Transverse colon (tissue), 4 donors: ENCODE data around the gene MAGEA9B. TPM values are rescaled to one million over a fixed set of nuclear protein-coding genes. Genes with fewer than 3 reads are reported as not detected.
"Not testable (repeated sequence)": the region's sequence is repeated elsewhere in the genome, so short reads cannot be mapped to it uniquely, and the experiment has no call there.

Experiments
- DNase-seq: peaks from one replicate; pipeline ENCODE4 v3.0.0-alpha.2; 2019
- H3K27ac ChIP-seq, 4 donors: fragments of 200-600 bp; sonication (generic); 2 replicates each; pipeline ENCODE4 v1.5.1; 2016 to 2018; ENCODE audit warnings: inconsistent platforms in 4 of 4
- H3K27me3 ChIP-seq: fragments of 200-600 bp; sonication (generic); 2 replicates; pipeline ENCODE4 v1.5.1; 2017; ENCODE audit warnings: inconsistent platforms
- H3K36me3 ChIP-seq, 4 donors: fragments of 200-600 bp; sonication (generic); 2 replicates each; pipeline ENCODE4 v1.5.1; 2017 to 2019; ENCODE audit warnings: inconsistent platforms in 4 of 4
- H3K4me1 ChIP-seq, 4 donors: fragments of 200-600 bp; sonication (generic); 2 replicates each; pipeline ENCODE4 v1.5.1; 2017 to 2020; ENCODE audit warnings: inconsistent platforms in 4 of 4
- H3K4me3 ChIP-seq, 4 donors: fragments of 200-600 bp; sonication (generic); 1 replicate in 1 of 4; 2 replicates in 3 of 4; pipeline versions ENCODE4 v1.5.1 to v1.6.1; 2017 to 2019; ENCODE audit warnings: inconsistent platforms in 4 of 4
- H3K9me3 ChIP-seq, 2 donors: fragments of 200-600 bp; sonication (generic); 2 replicates each; pipeline ENCODE4 v1.5.1; 2017 to 2019; ENCODE audit warnings: inconsistent platforms in 2 of 2
- WGBS, 2 donors: methylation state at CpG; one replicate each; pipeline ENCODE4 v1.1.5; 2018; ENCODE audit warnings: low coverage in 1 of 2; 5-methylcytosine and 5-hydroxymethylcytosine counted together
- in situ Hi-C, 4 donors: fragments of 200-750 bp; cut with MboI; loops; one replicate each; pipeline versions ENCODE4 v1.15.0 to v1.15.1; 2017; ENCODE audit warnings: low sequenced_read_pairs in 3 of 4, low pct_ligation_motif_present in 1 of 4, low pct_unique_long_range_greater_than_20kb in 1 of 4
- intact Hi-C: fragments of 100-400 bp; cut with DNase I; formaldehyde crosslinking; loops from one replicate; pipeline ENCODE4 v1.15.1; 2023; ENCODE audit warnings: low total_unique reads
- total RNA-seq, 4 donors: library from RNA; depleted of rRNA; stranded (reverse); fragments of >200 nt; gene quantifications; one replicate each; pipeline ENCODE4 v1.1.0, GENCODE V29; 2016

Gene MAGEA9B
- total RNA-seq, 4 donors from 2014 or later: not detected

DNA sequence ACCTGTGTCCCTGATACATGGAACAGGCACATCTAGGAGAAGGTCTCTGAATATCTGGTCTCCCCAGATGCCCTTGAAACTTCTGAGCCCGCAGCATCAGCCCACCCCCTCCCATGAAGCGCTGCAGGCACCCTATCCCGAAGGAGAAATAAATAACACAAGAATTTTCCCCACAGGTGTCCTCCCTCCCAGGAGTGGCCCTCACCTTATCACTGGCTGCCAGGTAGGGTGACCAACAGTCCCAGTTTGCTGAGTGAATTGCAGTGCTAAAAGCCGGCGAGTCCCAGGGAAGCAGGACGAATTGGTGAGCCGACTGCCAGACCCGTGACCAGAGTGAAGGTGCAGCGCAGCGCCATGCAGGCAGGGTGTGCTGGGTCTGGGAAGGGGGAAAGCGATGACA lies 53.3 kb downstream of the MAGEA9B start:
- H3K27me3 ChIP-seq, H3K36me3 ChIP-seq, H3K4me1 ChIP-seq, H3K9me3 ChIP-seq, in situ Hi-C loops, DNase-seq, H3K27ac ChIP-seq, H3K4me3 ChIP-seq, intact Hi-C loops: not testable (repeated sequence)
- 90% methylated on average over 8 of the region's 11 CpGs; no CpG with 5 or more reads in 1 of the 2 donors for WGBS, 2 donors

DNA sequence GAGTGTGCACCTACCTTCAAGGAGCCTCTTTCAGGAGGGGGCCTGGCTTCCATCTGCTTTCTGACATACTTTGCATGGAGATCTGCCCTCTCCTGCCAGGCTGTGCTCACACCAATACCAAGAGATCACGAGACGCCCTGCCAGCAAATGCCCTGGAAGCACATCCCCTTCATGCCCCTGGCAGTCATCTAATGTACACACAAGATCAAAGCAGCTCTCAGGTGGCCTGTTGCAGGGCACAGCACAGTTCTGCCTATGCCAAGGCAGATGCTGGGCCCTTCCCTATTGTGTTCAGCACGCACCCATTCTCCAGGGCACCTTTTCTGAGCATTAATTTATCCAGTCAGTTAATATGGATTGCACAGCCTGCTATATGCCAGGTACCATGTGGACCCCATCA lies 54.4 kb downstream of the MAGEA9B start:
- H3K9me3 ChIP-seq, H3K4me3 ChIP-seq, in situ Hi-C loops, H3K36me3 ChIP-seq, H3K4me1 ChIP-seq, DNase-seq, H3K27me3 ChIP-seq, H3K27ac ChIP-seq, intact Hi-C loops: not testable (repeated sequence)
- WGBS, 2 donors: no CpG with 5 or more reads among the region's 3 CpGs

Other genes starting within 250 kb of the MAGEA9B start
- gene IDS, start 82.2 kb downstream of the MAGEA9B start, total RNA-seq: 100 to 1,000 TPM in 1 of 4 donors, 10 to 100 TPM in 3; 52.5 to 137 (median 59.2) TPM
- 10 to 100 TPM; 12.3 to 30.7 (median 17.7) TPM for gene EOLA1, start 46.4 kb downstream of the MAGEA9B start, total RNA-seq
- gene HSFX3, start 37.5 kb downstream of the MAGEA9B start, total RNA-seq: not detected
- gene HSFX2, start 7.9 kb upstream of the MAGEA9B start, total RNA-seq: not detected
- 10 to 100 TPM in 2 of 4 donors, 1 to 10 TPM in 2; 2.2 to 26.8 (median 12.0) TPM for gene TMEM185A, start 44.3 kb upstream of the MAGEA9B start, total RNA-seq
- not detected for gene MAGEA11, start 124.6 kb upstream of the MAGEA9B start, total RNA-seq
- gene HSFX1, start 186.6 kb upstream of the MAGEA9B start, total RNA-seq: 1 to 10 TPM; 1.3 to 7.9 (median 1.8) TPM
- gene MAGEA9, start 194.5 kb upstream of the MAGEA9B start, total RNA-seq: not detected